ENCODE measurements around the gene QTRT2.
A peak's percentile ranks its signal among the peaks of the same experiment; 100 is the strongest.

The QTRT2 gene

GRCh38 chr3:114089675-114090074, 33.1 kb downstream of the QTRT2 start:
- no peak overlapping the region for H3K4me3 ChIP-seq (ENCODE audit: low read depth, low read length)
- TF ChIP-seq CTCF (IDR thresholded peaks at IDR 0.05; ENCODE audit: control insufficient read depth, extremely low read depth, insufficient read depth): no peak
- peak; percentile 42 for DNase-seq (ENCODE audit: low read depth)

DNA sequence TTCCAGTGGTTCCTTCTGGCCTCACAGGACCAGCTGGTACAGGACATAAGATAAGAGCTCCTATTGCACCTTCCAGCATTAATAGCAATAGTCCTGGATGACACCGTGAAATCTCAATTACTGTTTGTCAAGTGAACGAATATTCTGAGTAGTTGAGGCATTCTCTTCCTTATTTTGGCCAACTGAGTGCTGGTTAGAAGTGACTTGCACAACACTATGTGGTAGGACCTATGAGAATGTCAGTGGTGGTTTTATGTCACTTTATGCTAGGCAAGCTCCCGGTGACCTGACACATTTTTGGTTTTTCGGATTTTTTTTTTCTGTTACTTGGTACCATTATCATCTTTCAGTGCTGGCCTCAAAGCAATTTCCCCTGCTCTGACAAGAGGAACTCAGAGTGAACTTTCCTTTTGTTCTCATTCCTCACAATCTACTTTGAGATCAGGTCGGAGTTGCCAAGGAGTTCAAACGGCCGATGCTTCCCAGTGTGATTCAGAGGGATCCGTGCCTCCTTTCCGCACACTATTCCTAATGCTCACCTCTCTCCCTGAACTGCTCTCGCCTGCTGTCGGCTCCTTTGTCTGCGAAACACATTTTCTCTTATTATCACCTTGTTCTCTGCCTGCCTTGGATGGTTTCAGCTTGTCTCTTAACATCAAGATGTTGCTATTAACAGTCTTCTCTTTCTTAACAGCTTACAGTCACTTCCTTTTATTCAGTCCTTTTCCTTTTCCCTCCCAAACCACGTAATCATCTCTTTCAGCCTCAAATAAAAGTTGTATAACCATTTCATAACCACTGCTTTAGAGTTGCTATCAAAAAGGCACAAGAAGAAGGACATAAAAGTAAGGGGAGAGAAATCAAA, 35.8 kb downstream of the QTRT2 start:
- DNase-seq (ENCODE audit: low read depth): no peak
- no peak for TF ChIP-seq CTCF (IDR thresholded peaks at IDR 0.05; ENCODE audit: control insufficient read depth, extremely low read depth, insufficient read depth)
- no peak overlapping the region for H3K4me3 ChIP-seq (ENCODE audit: low read depth, low read length)

- DNase-seq (ENCODE audit: low read depth): no peak
- no peak overlapping the region for H3K4me3 ChIP-seq (ENCODE audit: low read depth, low read length)
- TF ChIP-seq CTCF (IDR thresholded peaks at IDR 0.05; ENCODE audit: control insufficient read depth, extremely low read depth, insufficient read depth): no peak
These were observed 36.5 kb downstream of the QTRT2 start for GRCh38 chr3:114093016-114093380.

- TF ChIP-seq CTCF (IDR thresholded peaks at IDR 0.05; ENCODE audit: control insufficient read depth, extremely low read depth, insufficient read depth): no peak
- H3K4me3 ChIP-seq (ENCODE audit: low read depth, low read length): no peak overlapping the region
- peak; percentile 23 for DNase-seq (ENCODE audit: low read depth)
These were observed 37.1 kb downstream of the QTRT2 start for GRCh38 chr3:114093596-114093995.

- H3K4me3 ChIP-seq (ENCODE audit: low read depth, low read length): no peak overlapping the region
These were observed 39.3 kb downstream of the QTRT2 start for GRCh38 chr3:114095796-114096195.

GRCh38 chr3:114101101-114101500, 44.6 kb downstream of the QTRT2 start:
- no peak for DNase-seq (ENCODE audit: low read depth)
- no peak overlapping the region for H3K4me3 ChIP-seq (ENCODE audit: low read depth, low read length)
- no peak for TF ChIP-seq CTCF (IDR thresholded peaks at IDR 0.05; ENCODE audit: control insufficient read depth, extremely low read depth, insufficient read depth)

More at GRCh38 chr3:114095796-114096195, 39.3 kb downstream of the QTRT2 start:
- DNase-seq (ENCODE audit: low read depth): no peak
- no peak for TF ChIP-seq CTCF (IDR thresholded peaks at IDR 0.05; ENCODE audit: control insufficient read depth, extremely low read depth, insufficient read depth)

DNA sequence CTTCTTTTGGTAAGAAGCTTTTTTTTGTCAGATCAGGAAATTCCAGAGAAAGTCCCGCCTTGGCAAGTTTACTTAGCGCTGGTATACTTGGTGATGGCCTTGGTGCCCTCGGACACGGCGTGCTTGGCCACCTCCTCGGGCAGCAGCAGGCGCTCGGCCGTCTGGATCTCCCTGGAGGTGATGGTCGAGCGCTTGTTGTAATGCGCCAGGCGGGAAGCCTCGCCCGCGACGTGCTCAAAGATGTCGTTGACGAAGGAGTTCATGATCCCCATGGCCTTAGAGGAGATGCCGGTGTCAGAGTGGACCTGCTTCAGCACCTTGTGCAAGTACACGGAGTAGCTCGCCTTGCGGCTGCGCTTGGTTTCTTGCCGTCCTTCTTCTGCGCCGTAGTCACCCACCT, 46.6 kb downstream of the QTRT2 start:
- H3K4me3 ChIP-seq (ENCODE audit: low read depth, low read length): no peak overlapping the region
- no peak for DNase-seq (ENCODE audit: low read depth)
- no peak for TF ChIP-seq CTCF (IDR thresholded peaks at IDR 0.05; ENCODE audit: control insufficient read depth, extremely low read depth, insufficient read depth)

Data from LNCaP clone FGC (cell line).